ENCODE measurements around the gene COL9A1. TPM values are rescaled to one million over a fixed set of nuclear protein-coding genes. Genes with fewer than 3 reads are reported as not detected.

The COL9A1 gene
- total and polyA plus RNA-seq, 2 of the 8 experiments (the other 6 are each of a cell fraction or from before 2014, with no cell fraction given), result 7.9 to 18.1 TPM

GRCh38 chr6:70277470-70277869, 25.4 kb downstream of the COL9A1 start:
- no peak for TF ChIP-seq HDAC2 (IDR thresholded peaks at IDR 0.05; ENCODE audit: borderline replicate concordance in 1 of 2, low read depth in 2 of 2, low read length in 2 of 2)
- TF ChIP-seq CTBP2 (IDR thresholded peaks at IDR 0.05; ENCODE audit: borderline replicate concordance, insufficient read depth, insufficient read length, low read length), result no peak
- TF ChIP-seq BACH1 (IDR thresholded peaks at IDR 0.05; ENCODE audit: low read length), result no peak
- TF ChIP-seq TAF7 (optimal IDR thresholded peaks at IDR 0.05; ENCODE audit: borderline replicate concordance, low read depth, low read length), result no peak
- no peak for TF ChIP-seq TCF12 (IDR thresholded peaks at IDR 0.05; ENCODE audit: low read depth, low read length)
- TF ChIP-seq USF2 (IDR thresholded peaks at IDR 0.05; ENCODE audit: low read length), result no peak
- no peak for TF ChIP-seq SUZ12 (IDR thresholded peaks at IDR 0.05; ENCODE audit: low read length)
- Histone ChIP-seq H3K9ac (replicated peaks in 1 of 4; ENCODE audit: extremely low read depth in 1 of 4, low read depth in 3 of 4, low read length in 3 of 4) (no peak overlapping the region; a peak in 1 of 7 replicates), H2BK20ac (ENCODE audit: low read length) (no peak overlapping the region), H3K27me3 (replicated peaks in 1 of 4; ENCODE audit: control insufficient read depth in 3 of 4, extremely low read depth in 1 of 4, insufficient read depth in 3 of 4, low read length in 3 of 4) (peaks cover 8 to 23% (median 19%) of the 10 kb centered on the region in 4 experiments), H3K79me2 (ENCODE audit: control insufficient read depth in 1 of 2, insufficient read depth in 2 of 2, low read length in 2 of 2) (no peaks in the 10 kb centered on the region), H4K8ac (ENCODE audit: extremely low read depth, insufficient read depth, low read length) (no peak overlapping the region), H3K4me1 (replicated peaks in 1 of 4; ENCODE audit: control insufficient read depth in 3 of 4, insufficient read depth in 4 of 4, low read length in 3 of 4) (peaks cover 2 to 8% (median 3%) of the 10 kb centered on the region in 4 experiments; a peak in 5 of 7 replicates), H3K23ac (ENCODE audit: insufficient read length) (no peak overlapping the region), H3K79me1 (ENCODE audit: low read depth, low read length) (no peaks in the 10 kb centered on the region), H3K36me3 (ENCODE audit: control insufficient read depth in 2 of 4, insufficient read depth in 4 of 4, low read length in 3 of 4) (no peaks in the 10 kb centered on the region), H2AFZ (ENCODE audit: low read length) (no peak overlapping the region), H3K4me2 (ENCODE audit: insufficient read depth in 1 of 2, low read depth in 2 of 2, low read length in 2 of 2) (no peak overlapping the region), H4K91ac (replicated peaks; ENCODE audit: insufficient read length, low read length) (no peak overlapping the region), H3K23me2 (ENCODE audit: low read depth, low read length) (peaks cover 1% of the 10 kb centered on the region; the same call in 1 of the 2 replicates), H3K4ac (replicated peaks; ENCODE audit: insufficient read length, low read depth, low read length) (no peak overlapping the region), H3K4me3 (ENCODE audit: extremely low read depth in 1 of 4, insufficient read depth in 2 of 4, low read depth in 3 of 4, low read length in 4 of 4) (no peak overlapping the region), H4K5ac (ENCODE audit: insufficient read length, low read depth, low read length) (no peak overlapping the region), H2BK15ac (ENCODE audit: low read length) (no peak overlapping the region), H3K9me3 (ENCODE audit: insufficient read depth in 2 of 2, low read depth in 1 of 2, low read length in 1 of 2) (peaks cover 0 to 3% of the 10 kb centered on the region in 2 experiments; a peak in 2 of 4 replicates), H3K14ac (ENCODE audit: insufficient read length) (no peak overlapping the region), H2BK5ac (ENCODE audit: low read depth, low read length) (no peak overlapping the region), H3K18ac (ENCODE audit: extremely low read depth, low read length) (no peak overlapping the region), H2BK120ac (replicated peaks; ENCODE audit: low read depth, low read length) (no peak overlapping the region), H4K20me1 (replicated peaks in 1 of 2; ENCODE audit: control insufficient read depth in 1 of 2, insufficient read depth in 2 of 2, low read length in 2 of 2) (no peaks in the 10 kb centered on the region), H3K27ac (ENCODE audit: low read depth, low read length) (no peak overlapping the region), H3K56ac (replicated peaks; ENCODE audit: insufficient read length, low read depth, low read length) (no peak overlapping the region), H2BK12ac (ENCODE audit: low read depth, low read length) (no peak overlapping the region), H2AK5ac (ENCODE audit: low read depth, low read length) (no peak overlapping the region)
- DNase-seq (ENCODE audit: low read depth in 1 of 2, low spot score in 2 of 2) (no peak), FAIRE-seq (no peak)
- WGBS, 2 experiments (ENCODE audit: extremely low coverage in 1 of 2, insufficient coverage in 1 of 2, insufficient read length in 1 of 2, insufficient replicate concordance in 2 of 2, low coverage in 1 of 2, low lambda C conversion rate in 2 of 2, missing lambda C conversion rate in 1 of 2), result 91% methylated on average over 2 of the region's 2 CpGs; no CpG with 5 or more reads in 1 of the 2 experiments
- CTCF ChIA-PET (ENCODE audit: partially characterized antibody), result interaction anchor here (1.1 to 3.0 kb wide), 4 partner anchors 56 to 733 kb away, joined by 3 to 10 read pairs (median 4); no protein-coding TSS in a partner anchor
- POLR2A ChIA-PET (ENCODE audit: partially characterized antibody), result no interaction called here
